GM19099 (cell line): ENCODE measurements around the gene BCOR.

Source experiments
- POLR2A ChIP-seq: IDR thresholded peaks from 3 replicates; pipeline ENCODE4 v1.6.1; 2011; ENCODE audit warnings: low read depth; ENCODE audit not compliant: insufficient read length; ENCODE audit errors: extremely low read depth

The BCOR gene

DNA sequence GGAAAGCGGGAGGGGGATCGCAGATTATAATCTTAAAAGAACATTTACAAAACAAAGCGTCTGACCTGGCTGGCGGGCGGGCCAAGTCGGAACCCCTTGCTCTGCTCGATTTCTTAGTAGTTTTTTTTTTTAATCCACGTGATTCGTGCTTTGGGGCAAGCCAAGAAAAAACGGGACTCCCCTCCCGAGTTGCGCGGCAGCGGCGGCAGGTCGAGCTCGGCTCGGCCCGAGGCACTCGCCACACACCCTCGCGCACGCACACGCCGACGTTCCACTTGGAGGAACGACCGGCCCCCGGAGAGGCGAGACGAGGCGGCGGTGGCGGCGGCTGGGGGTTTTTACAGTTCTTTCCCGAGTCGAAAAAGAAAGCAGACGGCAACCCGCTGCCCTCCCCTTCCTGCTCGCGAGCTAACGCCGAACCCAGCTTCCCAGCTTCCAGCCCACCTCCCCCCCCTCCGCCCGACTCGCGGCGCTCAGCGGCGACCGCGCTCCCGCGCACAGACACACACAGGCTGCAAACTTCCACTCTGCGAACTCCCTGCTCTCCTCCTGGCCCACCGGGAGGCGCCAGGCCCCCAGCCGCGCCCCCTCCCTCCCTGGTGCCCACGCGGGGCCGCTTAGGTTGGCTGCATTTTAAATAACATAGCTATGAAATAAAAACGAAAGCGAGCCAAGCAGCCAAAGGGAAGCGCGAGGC is 1.2 kb downstream of the BCOR start:
- no peak for TF ChIP-seq POLR2A

DNA sequence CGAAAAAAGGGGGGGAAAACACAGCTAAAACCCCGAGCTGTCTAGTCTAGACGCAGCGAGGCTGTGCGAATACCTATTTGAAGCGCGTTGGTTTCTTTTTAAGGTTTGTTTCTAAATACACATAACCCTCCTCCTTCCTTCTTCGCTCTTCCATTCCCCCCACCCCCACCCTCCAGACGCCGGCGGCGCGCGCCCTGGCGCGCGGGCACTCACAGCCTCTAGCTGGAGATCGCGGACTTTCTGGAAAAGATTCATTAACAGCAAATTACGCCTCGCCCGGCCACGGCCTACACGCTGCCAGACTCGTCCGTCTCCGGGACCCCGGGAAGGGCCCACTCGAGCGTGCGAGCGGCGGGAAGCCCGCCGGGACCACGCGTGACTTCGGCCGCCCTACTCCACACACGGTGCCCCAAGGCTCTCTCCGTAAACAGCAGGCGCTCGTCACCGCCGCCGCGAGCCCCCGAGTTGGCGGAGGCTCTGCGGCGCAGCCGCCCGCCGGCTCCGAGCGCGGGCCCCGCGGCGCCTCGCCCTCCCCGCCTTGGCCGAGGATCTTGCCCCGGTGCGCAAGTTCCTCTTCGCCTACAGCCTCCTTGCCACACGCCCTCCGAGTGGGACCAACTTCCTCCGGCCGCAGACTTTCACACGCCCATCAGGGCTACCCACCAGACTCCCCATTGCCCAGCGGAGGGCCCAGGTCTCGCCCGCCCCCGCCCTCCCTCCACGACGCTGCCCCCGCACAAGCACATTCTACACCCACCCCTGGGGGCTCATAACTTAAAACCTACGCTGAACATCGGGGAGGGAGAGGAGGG is 2.0 kb downstream of the BCOR start:
- TF ChIP-seq POLR2A, result no peak

GRCh38 chrX:40094900-40095582 is 2.7 kb downstream of the BCOR start:
- no peak for TF ChIP-seq POLR2A

DNA sequence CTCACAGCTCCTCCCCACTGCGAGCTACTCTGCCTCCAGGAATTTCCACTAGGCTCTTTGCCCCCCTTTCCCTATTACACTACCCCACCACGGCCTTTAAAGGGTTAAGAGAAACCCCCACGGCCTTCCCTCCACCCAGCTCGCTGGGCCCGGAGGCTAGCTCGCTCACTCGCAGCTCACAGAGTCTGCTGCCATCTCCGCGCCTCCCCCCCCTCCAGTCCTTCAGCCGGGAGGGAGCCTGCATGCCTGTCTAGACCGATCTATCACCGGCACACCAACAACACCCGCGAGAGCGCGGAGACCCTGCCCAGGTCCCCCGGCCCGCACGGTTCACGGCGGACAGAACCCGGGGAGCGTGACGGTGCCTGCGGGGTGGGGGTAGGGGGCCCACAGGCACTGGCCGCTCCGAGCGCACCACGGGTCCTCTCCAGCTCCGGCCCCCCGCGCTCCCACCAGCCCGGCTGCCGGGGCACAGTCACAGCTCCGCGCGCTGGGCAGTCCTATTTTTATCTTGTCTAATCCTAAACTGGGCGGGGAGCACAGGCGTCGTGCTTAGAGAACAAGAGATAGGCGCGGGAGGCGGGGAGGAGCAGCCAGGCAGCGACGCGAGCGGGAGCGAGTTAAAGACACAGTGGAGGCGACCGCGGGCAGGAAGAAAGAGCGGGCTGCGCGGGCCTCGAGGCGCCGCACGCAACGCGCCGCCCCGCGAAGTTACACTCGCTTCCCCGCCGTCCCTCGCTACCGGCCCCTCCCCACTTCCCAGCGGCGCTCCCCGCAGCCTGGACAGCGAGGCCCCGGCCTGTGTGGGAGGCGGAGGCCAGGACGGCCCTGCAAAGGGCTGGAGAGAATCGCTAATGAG is 3.5 kb downstream of the BCOR start:
- TF ChIP-seq POLR2A, result no peak

- TF ChIP-seq POLR2A, result no peak
Measured at GRCh38 chrX:40093586-40093985, 4.2 kb downstream of the BCOR start.

DNA sequence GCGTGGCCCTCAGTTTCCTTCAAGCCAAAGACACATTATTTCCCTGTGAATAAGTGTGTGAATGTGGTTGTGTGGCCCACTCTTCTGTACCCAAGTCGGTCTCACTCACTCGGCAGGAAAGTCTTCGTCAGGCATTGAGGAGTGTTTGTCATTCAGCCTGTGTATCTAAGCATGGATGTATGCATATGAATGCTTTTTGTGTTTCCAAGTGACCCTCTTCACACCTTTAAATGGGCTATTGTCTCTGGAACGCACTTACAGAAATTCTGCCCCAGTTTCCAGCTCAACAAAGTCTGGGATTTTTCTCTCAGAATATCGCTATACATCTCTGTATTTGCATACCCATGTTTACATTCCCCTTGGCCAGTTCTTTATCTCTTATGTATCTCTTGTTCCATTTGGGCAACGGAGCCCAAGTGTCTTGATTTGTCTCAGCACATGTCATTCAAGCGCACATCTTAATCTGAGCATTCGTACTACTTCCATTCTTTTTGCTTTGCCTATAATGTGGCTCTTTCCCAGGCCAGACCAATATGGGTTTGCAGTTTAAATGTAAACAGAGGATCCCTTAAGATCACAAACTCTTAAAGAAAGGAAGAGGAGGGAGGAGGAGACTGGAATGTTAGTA is 4.8 kb downstream of the BCOR start:
- TF ChIP-seq POLR2A, result no peak

DNA sequence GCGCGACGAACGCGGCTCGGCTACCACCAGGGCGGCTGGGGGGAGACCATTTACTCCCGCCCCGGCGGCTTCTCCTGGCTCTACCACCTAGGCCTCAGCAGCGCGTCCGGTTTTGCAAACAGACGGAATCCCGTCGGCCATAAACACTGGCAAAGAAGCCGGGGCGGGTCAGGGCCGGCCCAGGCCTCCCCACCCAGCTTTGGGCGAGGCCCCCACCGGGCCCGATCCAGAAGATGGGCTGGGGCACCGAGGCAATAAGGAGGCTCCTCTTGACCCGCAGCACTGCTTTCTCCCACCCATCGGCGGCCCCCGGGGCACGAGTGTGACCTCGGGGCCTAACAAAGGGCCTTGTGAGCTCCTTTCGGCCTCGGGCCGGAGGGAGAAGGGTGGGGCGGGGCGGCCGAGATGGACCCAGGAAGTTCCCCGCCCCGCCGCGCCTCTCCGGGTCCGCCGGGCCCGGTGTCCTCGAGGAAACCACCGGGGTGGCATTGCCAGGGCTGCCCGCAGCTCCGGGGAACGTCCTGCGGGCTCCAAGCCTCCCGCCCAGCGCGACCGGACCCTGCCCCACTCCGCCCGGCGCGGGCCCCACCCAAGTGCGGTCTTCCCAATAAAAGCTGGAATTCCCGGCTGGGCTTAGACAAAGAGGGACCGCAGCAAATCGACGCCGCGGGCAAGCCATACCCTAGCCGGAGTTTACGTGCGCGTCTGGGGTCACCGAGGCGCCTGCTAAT is 5.9 kb downstream of the BCOR start:
- no peak for TF ChIP-seq POLR2A

- no peak for TF ChIP-seq POLR2A
Measured at GRCh38 chrX:40090961-40091360, 6.8 kb downstream of the BCOR start.

DNA sequence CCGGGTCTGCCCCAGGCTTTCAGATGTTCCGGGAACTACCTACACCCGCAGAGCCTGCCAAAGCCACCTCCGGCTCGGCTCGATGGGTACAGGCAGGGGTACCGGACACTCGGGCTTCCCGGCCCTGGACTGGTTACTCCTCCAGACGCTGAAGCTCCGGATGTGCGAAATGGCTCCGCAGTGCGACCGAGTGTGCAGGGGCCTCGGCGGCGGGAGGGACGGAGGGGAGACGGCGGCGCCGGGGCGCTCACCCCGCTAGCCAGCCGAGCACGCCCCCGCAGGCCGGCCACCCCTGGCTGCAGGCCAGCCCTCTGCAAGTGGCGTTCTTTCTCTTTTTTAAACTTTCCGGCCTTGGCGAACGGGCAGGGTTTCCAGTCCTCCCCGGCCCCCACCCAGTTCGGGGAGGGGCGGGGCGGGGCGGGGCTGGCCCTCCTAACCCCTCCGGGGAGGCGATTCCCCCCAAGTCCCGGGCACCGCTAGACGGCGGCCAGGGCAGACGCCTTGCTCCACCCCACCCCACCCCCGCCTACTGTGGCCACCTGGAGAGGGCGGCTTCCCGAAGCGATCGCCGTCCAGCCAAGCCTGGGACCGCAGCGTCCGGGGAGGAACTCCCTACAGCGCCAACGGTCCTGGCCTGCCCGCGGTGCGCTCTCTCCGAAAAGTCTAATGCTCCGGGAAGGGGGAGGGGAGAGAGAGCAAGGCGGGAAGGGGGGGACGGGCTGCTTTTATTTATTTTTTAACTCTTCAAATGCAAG is 7.5 kb downstream of the BCOR start:
- TF ChIP-seq POLR2A, result no peak

DNA sequence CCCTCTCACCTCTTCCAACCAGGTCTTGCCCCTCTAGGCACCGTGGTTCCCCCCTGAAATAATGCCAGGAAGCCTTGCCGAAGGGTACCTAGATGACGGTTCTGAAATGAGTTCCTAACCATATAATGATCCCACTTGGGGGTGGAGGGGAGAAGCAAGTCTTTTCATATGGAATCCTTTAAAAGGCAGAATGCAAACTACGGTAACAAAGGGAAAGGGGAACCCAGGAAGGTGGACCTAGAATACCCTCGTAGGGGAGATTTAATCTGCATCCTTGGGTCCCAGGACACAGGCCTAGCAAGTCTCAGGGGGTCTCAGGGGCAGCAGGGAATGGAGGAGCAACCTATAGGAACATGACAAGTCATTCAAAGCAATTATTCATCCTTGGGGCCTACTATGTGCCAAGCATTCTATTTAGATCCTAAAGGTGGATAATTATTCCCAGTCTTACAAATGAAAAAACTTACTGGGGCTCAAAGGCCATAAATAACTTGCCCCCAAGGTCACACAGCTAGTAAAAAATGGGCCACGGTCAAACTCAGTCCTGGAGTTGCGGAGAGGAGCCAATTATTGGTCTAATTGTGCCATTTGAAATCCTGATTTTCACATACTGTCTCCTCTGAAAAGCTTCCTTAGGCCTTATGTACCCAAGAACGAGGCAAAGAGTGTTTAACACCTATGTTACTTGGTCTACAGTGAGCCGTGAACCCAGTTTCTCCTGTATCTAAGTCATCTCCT is 8.8 kb downstream of the BCOR start:
- no peak for TF ChIP-seq POLR2A

DNA sequence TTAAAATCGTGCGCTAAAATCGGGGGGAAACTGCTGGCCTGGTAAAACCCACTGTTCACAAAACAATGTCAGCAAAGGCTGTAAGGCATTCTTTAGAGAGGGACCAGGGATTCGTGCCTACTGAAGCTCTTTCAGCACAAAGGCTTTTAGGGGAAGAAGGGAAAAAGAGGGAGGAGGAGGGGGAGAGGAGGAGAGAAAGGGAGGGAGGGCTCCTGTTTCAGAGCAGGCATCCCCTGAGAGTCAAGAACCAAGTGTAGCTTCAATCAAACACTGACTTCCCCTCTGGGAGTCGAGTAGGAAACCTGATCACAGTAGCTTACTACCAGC is 9.5 kb downstream of the BCOR start:
- no peak for TF ChIP-seq POLR2A

DNA sequence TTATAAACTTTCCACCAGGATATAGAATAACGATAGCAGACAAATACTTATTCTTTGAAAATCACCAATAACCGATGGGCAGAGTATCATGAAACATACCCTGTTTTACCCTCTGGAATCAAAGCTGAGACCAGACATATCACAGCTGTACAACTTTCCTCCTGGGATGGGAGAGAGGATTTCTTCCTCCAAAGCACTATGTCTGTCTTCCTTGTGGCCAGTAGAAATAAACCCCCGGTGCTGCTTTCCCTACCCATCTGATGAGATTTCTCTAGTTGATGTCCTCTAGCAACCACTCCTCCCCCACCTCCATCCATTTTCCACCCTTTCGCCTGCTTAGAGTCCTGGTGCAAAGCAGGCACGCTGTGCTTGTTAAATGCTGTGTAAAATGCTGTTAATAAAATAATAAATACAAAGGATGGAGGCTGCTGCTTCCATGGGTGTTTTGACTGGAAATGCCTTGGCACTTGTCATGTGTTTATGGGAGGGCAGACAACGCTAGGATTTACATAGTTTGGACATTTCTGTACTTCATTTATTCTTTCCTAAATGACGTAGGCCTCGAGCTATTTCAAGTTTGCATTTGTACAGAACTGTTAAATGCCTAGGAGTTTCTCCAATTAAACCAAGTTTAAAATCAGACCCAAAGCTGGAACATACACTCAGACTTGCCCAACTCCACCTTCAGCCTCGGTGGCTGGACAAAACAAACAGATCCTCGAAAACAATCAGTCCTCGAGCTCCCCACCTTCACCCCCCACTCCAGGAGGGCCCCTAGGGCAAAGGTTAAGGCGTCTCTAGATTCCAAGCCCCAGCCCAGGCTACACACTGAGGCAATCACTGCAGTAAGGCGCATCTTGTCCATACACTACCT is 10.1 kb downstream of the BCOR start:
- no peak for TF ChIP-seq POLR2A
